Esophagus muscularis mucosa (tissue), 3 donors: ENCODE results near the gene PTGDR2.

Source experiments
- CTCF ChIP-seq, 3 experiments: fragments of 200-600 bp in 2 of 3; fragments of 450-650 bp in 1 of 3; sonication (generic) in 2 of 3; IDR thresholded peaks; one replicate each; pipeline ENCODE4 v1.5.1; 2017 to 2019; ENCODE audit warnings: antibody characterized with exemption in 3 of 3, mild to moderate bottlenecking in 2 of 3, moderate library complexity in 1 of 3
- POLR2A ChIP-seq: fragments of 450-650 bp; IDR thresholded peaks from one replicate; pipeline ENCODE4 v1.6.1; 2017; ENCODE audit warnings: antibody characterized with exemption, moderate library complexity, mild to moderate bottlenecking, low read depth
- POLR2AphosphoS5 ChIP-seq, 2 donors: sonication (generic); formaldehyde crosslinking; IDR thresholded peaks; one replicate each; pipeline ENCODE4 v1.6.1; 2017; ENCODE audit warnings: antibody characterized with exemption in 2 of 2

GRCh38 chr11:60870733-60871377 lies 15.1 kb upstream of the PTGDR2 start:
- TF ChIP-seq POLR2A (no peak), CTCF (IDR thresholded peaks at IDR 0.05) (no peak), POLR2AphosphoS5 (IDR thresholded peaks at IDR 0.05) (no peak)
